Psoas muscle (tissue), 8 donors: ENCODE data around the gene KCNIP3. TPM values are rescaled to one million over a fixed set of nuclear protein-coding genes. Genes with fewer than 3 reads are reported as not detected.
"Not testable (repeated sequence)": the region's sequence is repeated elsewhere in the genome, so short reads cannot be mapped to it uniquely, and the experiment has no call there.

Experiments used
- ATAC-seq, 4 donors: fragments of 200-7000 bp; cut with Tn5 transposase; one replicate each; pipeline ENCODE4 v1.9.1; 2020; ENCODE audit warnings: moderate library complexity in 3 of 4, mild to moderate bottlenecking in 2 of 4
- DNase-seq, 2 donors: peaks; one replicate each; pipeline ENCODE4 v3.0.0-alpha.2; 2020
- H3K27ac ChIP-seq: fragments of 200-600 bp; one replicate; pipeline ENCODE4 v1.8.0; 2022
- H3K27me3 ChIP-seq, 3 donors: fragments of 200-600 bp in 1 of 3; one replicate each; pipeline versions ENCODE4 v1.6.1 to v1.8.0; 2013 to 2022; ENCODE audit warnings: low read length in 2 of 3, mild to moderate bottlenecking in 2 of 3, moderate library complexity in 1 of 3; ENCODE audit not compliant: insufficient read depth in 3 of 3
- H3K36me3 ChIP-seq, 2 donors: fragments of 200-600 bp in 1 of 2; one replicate each; pipeline versions ENCODE4 v1.6.1 to v1.8.0; 2013 to 2022; ENCODE audit warnings: low read depth in 1 of 2, mild to moderate bottlenecking in 1 of 2, moderate library complexity in 1 of 2; ENCODE audit not compliant: insufficient read depth in 1 of 2
- H3K4me1 ChIP-seq: fragments of 200-600 bp; one replicate; pipeline ENCODE4 v1.8.0; 2022
- H3K4me3 ChIP-seq: fragments of 200-600 bp; one replicate; pipeline ENCODE4 v1.8.0; 2022; ENCODE audit warnings: mild to moderate bottlenecking
- H3K9me3 ChIP-seq: fragments of 200-600 bp; one replicate; pipeline ENCODE4 v1.8.0; 2022
- CTCF ChIP-seq: fragments of 200-600 bp; IDR thresholded peaks from one replicate; pipeline ENCODE4 v1.8.0; 2022; ENCODE audit warnings: antibody characterized with exemption
- WGBS, 3 donors: extraction: QIAGEN DNeasy Blood & Tissue Kit; methylation state at CpG; one replicate each; pipeline versions ENCODE4 v1.1.6 to v1.1.7; 2013; 5-methylcytosine and 5-hydroxymethylcytosine counted together
- intact Hi-C, 2 donors: fragments of 100-400 bp; cut with DNase I; formaldehyde crosslinking; loops; one replicate each; pipeline versions ENCODE4 v1.11.0 to v1.14.2; 2022
- polyA plus RNA-seq, 3 donors: library from polyadenylated mRNA; stranded (reverse); fragments of 200-250 nt; gene quantifications; one replicate each; pipeline ENCODE4 v1.2.3, GENCODE V29; 2013
- total RNA-seq, 4 donors: library from RNA; stranded (reverse); fragmentation: NEBNext Ultra II Directional in 2 of 4; extraction: Animal tissue kit (Norgen Biotek cat#: 25700) in 2 of 4; gene quantifications; one replicate each; pipeline versions ENCODE4 v1.2.1 to v1.2.4, GENCODE V29; 2021 to 2023
- donor health status: healthy with polysubstance abuse.
- donor health status: DM: no; HTN: no; CAD: no; lungs with moderate emphysema.
- donor health status: Bipolar disorder and iron deficiency.
- donor health status: healthy.
- donor health status: DM: yes; HTN: yes; CAD: no.
- donor health status: DM: no; HTN: no; CAD: no.
- donor health status: DM: no; HTN: no; CAD: no.
- donor health status: DM: yes; HTN: yes; CAD: no.

Gene KCNIP3
- total and polyA plus RNA-seq, 7 donors = 0.93 to 2.0 (median 1.3) TPM

GRCh38 chr2:95267458-95268210 is 29.5 kb upstream of the KCNIP3 start:
- peaks cover 0 to 1% (median 0%) of the 10 kb centered on the region in 3 donors for H3K27me3 ChIP-seq
- no peak for DNase-seq
- 80 to 88% (median 82%) methylated on average over 11 of the region's 11 CpGs for WGBS, 3 donors
- no peaks in the 10 kb centered on the region for H3K9me3 ChIP-seq
- no peak overlapping the region for H3K27ac ChIP-seq
- intact Hi-C loops = no loop called here
- H3K4me1 ChIP-seq = no peaks in the 10 kb centered on the region
- no peak for TF ChIP-seq CTCF
- no peak for ATAC-seq
- no peaks in the 10 kb centered on the region for H3K36me3 ChIP-seq
- H3K4me3 ChIP-seq = no peak overlapping the region

DNA sequence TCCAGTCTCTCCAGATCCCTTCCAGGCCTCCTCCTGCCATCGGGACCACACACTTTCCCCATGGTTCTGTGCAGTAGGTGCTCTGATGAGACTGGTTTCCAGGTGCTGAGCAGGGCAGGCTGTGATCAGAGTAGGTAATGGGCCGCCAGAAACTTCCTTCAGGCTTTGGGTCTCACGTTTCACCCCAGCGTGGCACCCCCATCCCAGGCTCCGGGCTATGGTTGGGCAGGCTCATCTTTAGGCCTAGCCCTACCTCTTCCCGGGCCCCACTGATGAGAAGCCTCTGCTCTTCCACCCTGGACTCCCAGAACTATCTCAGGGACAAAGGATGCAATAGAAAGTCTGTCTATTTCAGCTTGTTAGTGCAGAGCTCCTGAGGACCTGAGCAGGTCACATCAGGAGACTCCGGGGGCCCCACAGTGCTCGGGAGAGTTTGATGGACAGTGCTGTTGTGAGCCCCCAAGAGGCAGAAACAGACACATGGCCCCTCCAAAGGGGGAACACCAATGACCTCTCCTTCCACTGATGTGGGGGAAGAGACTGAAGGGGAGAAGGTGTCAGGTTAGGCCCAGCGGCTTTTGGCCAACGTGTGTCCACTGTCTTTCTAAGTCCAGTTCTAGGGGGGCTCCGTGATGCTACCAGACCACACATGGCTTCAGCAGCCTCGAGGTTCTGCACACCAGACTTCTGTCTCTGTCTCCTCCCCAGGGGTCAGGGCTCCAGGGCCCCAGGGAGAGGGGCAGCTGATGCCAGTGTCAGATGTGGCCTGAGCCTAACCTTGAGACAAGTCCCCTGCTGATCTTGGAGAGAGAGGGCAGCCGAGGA is 28.7 kb upstream of the KCNIP3 start:
- no peak overlapping the region for H3K4me3 ChIP-seq
- H3K36me3 ChIP-seq = no peaks in the 10 kb centered on the region
- 84 to 92% (median 87%) methylated on average over 13 of the region's 13 CpGs for WGBS, 3 donors
- no peaks in the 10 kb centered on the region for H3K9me3 ChIP-seq
- no peaks in the 10 kb centered on the region for H3K4me1 ChIP-seq
- ATAC-seq (no peak), DNase-seq (no peak)
- peaks cover 0 to 1% (median 0%) of the 10 kb centered on the region in 3 donors for H3K27me3 ChIP-seq
- H3K27ac ChIP-seq = no peak overlapping the region
- no peak for TF ChIP-seq CTCF
- intact Hi-C loops = no loop called here

- no peaks in the 10 kb centered on the region for H3K36me3 ChIP-seq
- DNase-seq = no peak
Observed at GRCh38 chr2:95269036-95269680, 28.0 kb upstream of the KCNIP3 start.

DNA sequence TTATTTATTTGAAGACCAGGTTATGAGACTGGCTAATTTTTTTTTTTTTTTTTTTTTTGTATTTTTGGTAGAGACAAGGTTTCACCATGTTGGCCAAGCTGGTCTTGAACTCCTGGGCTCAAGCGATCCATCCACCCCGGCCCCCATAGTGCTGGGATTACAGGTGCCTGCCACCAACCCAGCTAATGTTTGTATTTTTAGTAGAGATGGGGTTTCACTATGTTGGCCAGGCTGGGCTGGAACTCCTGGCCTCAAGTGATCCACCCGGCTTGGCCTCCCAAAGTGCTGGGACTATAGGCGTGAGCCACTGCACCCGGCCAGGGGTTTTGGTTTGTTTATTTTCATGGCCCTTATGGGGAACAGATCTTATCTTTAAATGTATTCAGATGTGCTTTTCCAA is 27.4 kb upstream of the KCNIP3 start:
- intact Hi-C loops = not testable (repeated sequence)

More at GRCh38 chr2:95269036-95269680, 28.0 kb upstream of the KCNIP3 start:
- H3K27ac ChIP-seq = no peak overlapping the region
- 95 to 97% (median 96%) methylated on average over 10 of the region's 10 CpGs for WGBS, 3 donors
- intact Hi-C loops = no loop called here
- no peak for TF ChIP-seq CTCF
- H3K4me3 ChIP-seq = no peak overlapping the region
- no peaks in the 10 kb centered on the region for H3K4me1 ChIP-seq
- no peak for ATAC-seq
- no peaks in the 10 kb centered on the region for H3K9me3 ChIP-seq
- peaks cover 0 to 1% (median 0%) of the 10 kb centered on the region in 3 donors for H3K27me3 ChIP-seq

More for the DNA sequence above, 27.4 kb upstream of the KCNIP3 start:
- not testable (repeated sequence) for H3K4me1 ChIP-seq, H3K4me3 ChIP-seq, H3K27ac ChIP-seq, ATAC-seq, DNase-seq, H3K9me3 ChIP-seq, H3K27me3 ChIP-seq, H3K36me3 ChIP-seq
- 95 to 97% (median 96%) methylated on average over 5 of the region's 5 CpGs for WGBS, 3 donors
